NCI-H2196 (cell line): ENCODE data around the gene KCNQ2.

Experiments
- DNase-seq: peaks from one replicate; lab custom pipeline; 2025; ENCODE audit not compliant: unreplicated experiment; lab: John Stamatoyannopoulos, UW

KCNQ2 gene

DNA sequence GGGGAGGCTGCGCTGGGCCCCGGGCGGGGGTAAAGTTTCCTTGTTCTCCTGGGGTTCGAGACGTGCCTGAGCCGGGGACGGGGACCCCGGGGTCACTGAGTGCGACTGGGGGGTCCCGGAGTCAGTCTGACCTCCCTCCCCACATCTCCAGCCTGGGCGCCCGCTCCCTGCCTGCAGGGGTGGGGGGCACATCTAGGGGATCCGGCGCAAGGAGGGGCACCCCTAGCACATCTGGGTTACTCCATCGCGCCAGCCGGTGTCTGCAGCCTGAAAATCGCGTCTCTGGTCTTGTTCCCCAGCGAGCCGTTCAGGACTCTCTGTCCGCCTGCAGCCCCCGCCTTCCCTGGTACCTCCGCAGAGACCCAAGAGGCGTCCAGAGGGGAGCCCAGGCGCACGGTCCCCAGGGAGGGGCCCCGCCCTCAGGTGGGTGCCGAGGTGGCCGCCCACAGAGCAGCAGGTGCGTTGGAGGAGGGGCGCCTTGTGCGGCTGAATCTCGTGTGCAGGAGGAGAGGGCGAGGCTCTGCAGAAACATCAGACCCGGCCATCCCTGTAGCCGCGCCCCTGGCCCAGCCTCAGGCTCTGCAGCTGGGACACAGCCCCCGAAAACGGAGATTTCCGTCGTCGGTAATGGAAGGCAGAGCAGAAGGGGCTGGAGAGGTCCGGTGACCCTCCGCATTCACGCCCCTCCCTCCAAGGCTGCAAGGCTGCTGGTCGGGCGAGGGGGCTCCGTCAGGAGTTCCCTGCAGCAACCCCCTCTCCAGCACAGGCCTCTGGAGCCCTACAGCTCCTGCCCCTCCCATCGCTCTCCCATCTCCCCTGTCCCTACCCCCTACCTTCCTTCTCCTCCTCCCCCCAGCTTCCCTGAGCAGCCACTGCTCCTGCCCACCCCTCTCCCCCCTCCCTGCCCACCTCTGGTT, 110.7 kb downstream of the KCNQ2 start:
- DNase-seq = no peak

DNA sequence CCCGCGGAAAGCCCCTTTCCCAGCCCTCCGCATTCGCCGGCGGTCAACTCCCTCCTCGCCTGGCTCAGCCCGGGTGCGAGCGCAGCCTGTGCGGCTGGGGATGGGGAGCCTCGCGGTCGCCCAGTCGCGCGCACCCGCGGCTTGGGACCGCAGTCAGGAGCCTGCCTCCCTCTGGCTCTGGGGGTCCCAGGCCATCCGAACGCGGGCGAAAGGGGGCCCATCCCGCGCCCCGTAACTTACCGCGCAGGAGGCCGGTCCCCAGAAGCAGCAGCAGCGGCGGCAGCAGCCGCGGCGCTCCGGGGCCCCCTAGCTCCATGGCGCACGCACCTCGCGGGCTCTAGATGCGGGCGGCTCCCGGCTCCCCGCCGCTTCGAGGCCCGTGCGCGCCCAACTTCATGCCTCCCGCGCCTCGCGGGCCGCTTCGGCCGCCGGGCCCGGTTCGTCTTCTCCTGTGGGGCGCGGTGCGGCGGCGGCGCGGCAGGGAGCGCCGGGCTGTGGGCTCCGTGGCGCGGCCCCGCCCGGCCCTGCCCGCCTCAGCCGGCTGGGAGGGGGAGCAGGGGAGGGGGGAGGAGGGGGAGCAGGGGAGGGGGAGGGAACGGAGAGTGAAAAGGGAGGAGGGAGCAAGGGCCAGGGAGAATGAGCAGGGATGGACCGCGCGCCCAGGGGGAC, 111.5 kb downstream of the KCNQ2 start, which contains the start of gene CHRNA4:
TSS of gene CHRNA4 (minus strand) at position 500 of the 669 bp plus-strand sequence. CDS start at position 316, 184 bp downstream.
- DNase-seq = no peak

DNA sequence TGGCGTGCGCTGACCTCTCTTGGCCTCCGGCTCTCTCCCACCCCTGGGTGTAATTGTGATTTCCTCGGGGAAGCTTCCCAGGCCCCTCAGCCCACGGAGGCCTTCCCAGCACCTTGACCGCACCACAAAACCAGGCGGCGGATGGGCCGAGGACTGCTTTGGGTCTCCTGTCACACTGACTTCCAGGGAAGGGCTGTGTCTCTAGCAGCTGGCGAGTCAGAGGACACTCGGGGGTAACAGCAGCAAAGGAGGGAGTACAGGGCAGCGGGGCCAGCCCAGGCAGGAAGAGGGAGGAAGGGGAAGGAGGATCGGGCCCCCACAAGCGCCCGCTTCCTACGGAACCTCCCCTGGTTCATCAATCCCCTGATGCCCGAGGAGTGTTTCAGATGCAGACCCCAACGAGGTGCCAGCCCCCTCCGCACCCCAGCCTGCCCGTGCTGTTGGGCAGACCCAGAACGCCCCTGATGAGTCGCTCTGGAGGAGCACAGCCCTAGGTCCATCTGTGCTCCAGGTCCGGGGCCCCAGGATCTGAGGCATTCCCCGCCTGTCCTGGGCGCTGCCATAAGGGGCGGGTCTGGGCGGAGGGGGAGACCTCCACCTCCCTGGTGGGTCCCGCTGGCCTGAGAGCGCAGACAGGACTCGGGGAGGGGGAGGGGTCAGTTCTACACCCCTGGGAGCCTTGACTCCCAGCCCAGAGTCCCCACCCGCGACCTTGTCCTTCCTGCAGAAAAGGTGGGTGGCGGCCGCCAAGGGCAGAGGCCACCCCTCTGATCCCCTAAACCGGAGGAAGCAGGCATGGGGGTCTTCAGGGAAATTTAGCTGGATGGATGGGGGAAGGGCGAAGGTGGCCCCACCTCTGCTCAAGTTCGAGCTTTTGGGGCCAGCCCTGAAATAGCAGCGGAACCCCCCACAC, 112.3 kb downstream of the KCNQ2 start:
- no peak for DNase-seq

DNA sequence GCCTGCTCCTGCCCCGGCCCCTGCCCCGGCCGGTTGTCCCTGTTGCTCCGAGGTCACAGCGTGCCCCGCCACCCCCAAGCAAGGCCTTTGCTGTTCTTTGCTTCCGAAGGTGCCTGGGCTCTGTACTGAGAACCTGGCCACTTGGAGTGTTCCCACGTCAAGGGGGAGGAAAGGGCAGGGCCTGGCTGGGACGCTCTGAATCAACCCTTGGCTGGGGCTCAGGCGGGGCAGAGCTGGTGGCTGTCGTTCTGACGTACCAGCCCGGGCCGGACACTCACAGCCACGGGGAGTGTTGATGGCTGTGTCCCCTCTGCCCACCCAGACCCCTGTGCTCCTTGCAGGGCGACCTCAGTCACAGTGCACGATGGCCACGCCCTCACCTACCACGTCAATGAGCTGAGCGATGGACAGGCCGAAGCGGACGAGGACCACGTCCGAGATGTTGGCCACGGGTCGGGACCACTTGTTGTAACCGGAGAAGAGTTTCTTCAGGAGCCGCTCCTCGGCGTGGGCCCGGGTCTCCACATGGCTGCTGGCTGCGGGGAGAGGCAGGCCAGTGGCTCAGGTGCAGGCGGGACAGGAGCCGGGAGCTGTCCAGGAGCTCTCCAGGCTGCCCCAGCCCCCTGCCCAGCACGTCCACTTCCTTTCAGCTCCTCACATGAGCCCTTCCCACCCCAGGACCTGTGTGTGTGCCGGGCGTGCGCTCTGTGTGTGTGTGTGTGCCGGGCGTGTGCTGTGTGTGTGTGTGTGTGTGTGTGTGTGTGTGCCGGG, 113.1 kb downstream of the KCNQ2 start:
- no peak for DNase-seq

DNA sequence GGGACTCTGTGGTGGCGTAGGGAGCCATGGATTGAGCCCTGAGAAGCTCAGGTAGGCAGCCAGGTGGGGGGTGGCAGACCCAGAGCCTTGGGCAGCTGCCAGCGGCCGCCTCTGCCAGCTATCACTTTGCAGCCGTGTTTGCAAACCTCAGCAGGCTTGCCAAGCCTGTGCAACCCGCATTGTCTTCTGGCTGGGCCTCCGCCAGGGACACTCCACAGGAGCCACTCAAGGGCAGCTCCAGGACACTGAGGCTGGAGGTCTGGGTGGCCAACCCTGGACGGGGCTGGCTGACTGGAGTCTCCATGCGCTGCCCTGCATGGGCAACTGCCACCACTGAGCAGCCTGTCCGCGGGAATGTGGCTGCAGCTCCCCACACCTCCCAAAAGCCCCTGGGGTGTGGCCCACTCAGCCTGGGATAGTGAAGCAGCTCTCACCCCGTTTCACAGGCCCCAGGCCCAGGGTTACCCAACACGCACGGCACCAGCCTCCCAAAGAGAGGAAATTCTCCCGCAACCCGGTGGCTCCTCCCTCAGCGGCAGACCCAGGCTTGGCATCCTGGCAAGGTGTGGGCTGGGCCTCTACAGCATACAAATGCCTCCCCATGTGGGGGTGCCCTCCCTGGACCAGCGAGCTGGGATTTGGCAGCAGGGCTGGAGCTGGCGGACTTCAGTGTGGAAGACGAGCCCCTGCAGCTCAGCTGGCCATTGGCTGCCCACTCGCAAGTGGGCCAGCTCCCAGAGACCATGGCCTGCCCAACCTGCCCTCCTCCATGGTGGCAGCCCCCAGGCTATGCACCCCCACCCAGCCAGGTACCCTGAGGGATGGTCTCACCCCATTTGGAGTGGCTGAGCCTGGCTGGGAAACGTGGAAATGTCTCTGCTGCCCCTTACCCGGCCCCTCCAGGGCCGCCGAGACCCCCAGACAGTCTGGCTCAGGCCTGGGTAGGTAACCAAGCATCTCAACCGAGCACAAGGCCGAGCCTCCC, 114.2 kb downstream of the KCNQ2 start:
- peak; percentile 95 for DNase-seq

DNA sequence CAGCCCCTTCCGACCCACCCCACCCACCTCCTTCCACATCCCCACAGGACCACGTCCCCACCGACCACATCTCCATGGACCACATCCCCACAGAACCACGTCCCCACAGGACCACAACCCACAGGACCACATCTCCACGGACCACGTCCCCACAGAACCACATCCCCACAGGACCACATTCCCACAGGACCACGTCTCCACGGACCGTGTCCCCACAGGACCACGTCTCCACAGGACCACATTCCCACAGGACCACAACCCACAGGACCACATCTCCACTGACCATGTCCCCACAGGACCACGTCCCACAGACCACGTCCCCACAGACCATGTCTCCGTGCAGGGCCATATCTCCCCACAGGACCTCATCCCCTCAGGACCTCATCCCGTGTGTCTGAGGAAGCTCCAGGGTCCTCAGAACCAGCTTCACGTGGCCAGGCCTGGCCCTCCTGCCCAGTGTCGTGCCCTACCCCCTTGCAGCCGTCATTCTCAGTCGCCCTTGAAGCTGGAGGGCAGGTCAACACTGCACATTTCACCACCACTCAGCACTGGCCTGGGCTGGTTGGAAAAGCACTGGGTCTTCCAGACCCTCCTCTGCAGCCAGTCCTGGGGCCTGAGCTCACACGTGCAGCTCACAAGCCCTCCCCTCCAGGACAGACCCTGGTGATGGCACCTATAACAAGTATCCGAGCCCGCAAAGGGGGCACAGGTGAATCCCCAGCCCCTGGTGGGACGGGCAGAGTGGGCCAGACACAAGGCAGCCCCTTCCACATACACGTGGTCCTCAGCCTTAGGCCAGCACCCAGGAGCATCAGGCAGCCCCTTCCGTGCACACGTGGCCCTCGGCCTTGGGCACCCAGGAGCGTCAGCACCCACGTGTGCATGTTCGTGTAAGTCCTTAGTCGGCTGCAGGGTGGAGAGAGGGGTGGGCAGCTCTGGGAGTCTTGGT, 115.2 kb downstream of the KCNQ2 start:
- DNase-seq = no peak

DNA sequence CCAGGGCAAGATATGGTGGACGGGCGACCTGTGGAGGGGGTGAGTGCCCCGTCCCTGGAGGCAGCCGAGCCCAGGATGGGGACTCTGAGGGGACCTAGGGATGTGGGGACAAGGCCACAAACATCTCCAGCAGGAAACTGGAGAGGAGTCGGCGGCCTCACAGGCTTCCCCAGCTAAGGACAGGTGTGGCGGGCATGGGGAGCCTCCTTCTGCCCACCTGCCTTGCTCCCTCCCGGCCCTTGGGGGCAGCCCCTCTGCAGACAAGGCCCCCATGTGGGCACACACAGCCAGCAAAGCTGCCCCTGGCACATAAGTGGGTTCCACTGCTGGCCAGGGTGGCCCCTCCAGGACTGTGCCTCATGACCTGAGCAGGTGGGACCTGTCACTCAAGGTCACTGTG, 115.9 kb downstream of the KCNQ2 start:
- no peak for DNase-seq

DNA sequence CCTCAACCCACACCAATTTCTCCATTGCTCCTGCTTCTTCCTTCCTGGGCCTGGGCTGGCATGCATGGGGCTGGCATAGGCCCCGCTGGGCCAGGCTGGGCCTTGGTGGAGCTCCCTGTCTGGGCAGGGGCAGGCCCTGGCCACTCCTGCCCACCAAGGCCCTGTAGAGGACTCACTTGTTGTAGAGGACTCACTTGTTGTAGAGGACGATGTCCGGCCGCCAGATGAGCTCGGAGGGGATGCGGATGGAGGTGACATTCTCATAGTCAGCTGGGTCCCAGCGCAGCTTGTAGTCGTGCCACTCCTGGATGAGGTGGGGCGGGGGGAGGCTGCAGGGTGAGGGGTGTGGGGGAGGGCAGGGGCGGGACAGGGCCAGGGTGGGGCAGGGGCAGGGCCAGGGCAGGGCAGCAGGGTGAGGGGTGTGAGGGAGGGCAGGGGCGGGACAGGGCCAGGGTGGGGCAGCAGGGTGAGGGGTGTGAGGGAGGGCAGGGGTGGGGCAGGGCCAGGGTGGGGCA, 116.6 kb downstream of the KCNQ2 start:
- DNase-seq = no peak

DNA sequence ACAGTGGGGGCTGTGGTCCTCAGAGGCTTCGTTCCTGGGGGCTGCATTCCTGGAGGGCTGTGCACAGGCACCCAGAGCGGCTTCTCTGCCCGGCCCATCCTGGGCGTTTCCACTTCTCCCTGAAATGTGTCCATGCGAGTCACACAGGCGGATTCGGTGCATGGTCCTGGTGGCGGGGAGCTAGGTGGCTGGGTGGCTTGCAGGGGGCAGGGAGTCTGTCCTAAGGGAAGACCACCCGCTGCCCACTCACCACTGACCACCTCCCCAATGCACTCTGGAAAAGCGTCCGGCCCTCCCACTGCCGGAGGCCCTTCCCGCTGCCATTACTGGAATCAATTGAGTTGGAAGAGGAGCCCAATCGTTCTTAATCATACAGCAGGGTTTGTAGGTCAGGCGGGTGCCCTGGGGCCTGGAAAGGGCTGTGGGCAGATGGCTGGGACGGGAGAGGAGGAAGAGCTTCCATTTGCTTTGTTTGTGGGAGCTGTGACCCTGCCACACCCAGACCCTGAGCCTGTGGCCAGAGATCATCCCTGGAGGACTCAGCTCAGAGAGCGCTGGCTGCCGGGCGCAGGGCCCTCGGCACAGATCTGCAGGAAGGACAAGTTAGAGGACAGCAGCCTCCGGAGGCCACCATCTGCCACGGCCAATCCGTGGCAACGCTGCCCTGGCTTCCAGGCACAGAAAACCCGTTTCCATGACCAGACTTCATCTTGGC, 117.7 kb downstream of the KCNQ2 start:
- no peak for DNase-seq

DNA sequence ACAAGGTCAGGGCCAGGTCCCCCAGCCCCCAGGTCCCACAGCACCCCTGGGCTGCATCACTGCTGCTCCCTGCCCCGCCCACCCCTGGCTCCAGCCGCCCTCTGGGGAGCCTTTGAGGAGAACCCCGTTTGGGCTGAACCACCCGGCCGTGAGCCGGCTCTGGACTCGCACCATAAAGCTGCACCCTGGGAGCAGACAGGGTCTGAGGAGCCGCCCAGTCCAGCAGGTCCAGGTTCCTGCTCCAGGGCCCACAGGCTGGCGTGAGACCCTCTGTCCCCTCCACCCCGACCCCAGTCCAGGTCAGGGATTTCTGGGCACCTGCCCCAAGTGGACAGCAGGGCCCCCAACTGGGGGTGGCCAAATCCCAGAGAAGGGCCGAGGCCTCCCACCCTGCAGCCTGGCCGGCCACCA, 119.6 kb downstream of the KCNQ2 start:
- DNase-seq = no peak

DNA sequence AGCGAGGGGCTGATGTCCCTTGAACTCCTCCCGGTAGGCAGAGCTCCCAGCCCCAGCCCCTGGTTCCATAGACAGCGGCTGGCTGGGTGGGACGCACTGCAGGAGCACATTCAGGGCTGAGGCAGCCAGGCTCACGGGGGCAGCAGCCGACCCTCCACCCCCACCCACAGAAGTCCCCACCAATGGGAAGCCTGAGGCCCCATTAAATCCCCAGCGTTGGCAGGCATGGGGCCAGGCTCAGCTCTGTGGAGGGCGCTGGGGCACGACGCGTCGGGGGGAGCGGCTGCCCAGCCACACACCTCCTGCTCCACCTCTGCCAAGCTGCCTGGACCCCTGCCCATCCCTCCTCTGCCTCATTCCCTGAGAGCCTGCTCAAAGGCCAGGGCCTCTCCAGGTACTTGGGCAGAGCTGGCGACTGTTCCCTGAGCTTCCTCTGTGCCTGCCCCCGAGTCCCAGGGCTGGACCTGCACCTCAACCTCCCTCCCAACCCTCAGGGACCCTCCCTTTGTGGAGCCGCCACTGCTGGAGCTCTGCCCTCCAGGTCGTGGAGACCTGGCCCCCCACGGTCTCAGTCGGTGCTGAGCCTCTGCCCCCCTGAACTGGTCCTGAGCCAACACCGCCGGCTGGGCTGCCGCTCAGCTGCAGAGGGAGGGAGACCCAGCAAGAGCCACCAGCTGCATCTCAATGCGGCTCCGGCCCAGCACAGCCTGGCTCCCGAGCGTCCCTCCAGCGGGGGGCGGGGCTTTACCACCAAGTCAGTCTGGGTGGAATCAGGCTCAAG, 120.5 kb downstream of the KCNQ2 start:
- peak; percentile 66 for DNase-seq

DNA sequence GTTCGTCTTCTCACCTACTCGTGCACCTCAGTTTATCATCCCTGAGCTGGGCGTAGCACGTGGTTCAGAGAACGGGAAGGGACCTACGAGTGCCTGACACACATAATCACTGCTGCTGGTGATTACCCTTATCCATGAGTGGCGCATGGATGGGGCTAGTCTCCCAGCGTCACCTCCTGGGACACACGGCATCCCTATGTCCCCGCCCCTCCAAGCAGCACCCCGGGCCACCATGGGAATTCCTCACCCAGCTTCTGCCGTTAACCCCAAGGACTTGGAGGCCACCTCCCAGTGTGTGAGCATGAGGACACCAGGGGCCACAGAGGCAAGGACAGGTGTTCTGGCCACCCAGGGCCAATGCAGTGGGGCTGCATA, 121.1 kb downstream of the KCNQ2 start:
- DNase-seq = no peak

DNA sequence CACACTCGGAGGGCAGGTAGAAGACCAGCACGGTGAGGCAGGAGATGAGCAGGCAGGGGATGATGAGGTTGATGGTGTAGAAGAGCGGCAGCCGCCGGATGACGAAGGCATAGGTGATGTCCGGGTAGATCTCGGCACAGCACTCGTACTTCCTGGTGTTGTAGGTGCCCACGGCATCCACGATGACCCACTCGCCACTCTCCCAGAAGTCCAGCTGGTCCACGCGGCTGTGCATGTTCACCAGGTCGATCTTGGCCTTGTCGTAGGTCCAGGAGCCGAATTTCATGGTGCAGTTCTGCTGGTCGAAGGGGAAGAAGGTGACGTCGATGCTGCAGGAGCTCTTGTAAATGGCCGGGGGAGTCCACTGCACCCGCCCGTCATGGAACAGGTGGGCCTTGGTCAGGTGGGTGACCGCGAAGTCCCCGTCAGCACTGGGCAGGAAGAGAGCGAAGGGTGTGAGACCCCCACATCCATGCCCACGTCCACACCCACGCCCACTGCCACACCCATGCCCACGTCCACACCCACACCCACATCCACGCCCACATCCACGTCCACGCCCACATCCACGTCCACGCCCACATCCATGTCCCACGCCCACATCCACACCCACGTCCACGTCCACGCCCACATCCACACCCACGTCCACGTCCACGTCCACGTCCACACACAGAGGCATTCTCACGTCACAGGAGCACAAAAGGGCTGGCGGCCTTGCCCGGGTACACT, 121.7 kb downstream of the KCNQ2 start:
- DNase-seq = no peak
